ENCODE results near the gene MRNIP. TPM values are rescaled to one million over a fixed set of nuclear protein-coding genes. Genes with fewer than 3 reads are reported as not detected.

MRNIP gene
- total and polyA plus RNA-seq, 12 donors, result 6.6 to 45.1 (median 12.7) TPM

DNA sequence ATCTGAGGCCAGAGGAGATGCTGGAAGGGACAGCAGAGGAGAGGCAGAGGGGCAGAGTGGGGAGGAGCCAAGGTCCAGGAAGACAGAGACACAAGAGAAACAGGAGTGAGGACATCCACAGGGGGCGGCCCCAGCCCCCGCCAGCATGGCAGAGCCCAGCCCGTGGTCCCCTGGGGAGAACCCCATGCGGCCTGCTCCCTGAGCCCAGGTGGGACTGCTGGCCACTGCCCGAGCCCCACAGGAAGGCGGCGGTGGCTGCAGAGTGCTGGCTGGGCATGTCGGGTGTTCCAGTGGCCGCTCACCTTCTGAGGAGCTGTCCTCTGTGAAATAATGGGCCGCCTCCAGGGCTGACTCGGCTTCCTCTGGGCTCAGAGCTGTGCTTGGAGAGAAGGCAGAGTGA lies 8.9 kb upstream of the MRNIP start:
- TF ChIP-seq CTCF (IDR thresholded peaks at IDR 0.05), result no peak
- Histone ChIP-seq H3K4me3 (no peak overlapping the region), H3K27me3 (no peaks in the 10 kb centered on the region), H3K4me1 (peaks cover 0 to 11% (median 0%) of the 10 kb centered on the region in 9 donors), H3K9me3 (peaks cover 0 to under 1% (median 0%) of the 10 kb centered on the region in 11 donors), H3K36me3 (peaks cover 0 to 97% (median 28%) of the 10 kb centered on the region in 9 donors), H3K27ac (peak overlapping the region in 1 of 10 donors; percentile 4)
- WGBS, 2 donors, result 90 to 91% methylated on average over 11 of the region's 11 CpGs
- ATAC-seq, result no peak
- intact Hi-C loops (cut with DNase I), result no loop called here
- no peak for DNase-seq

GRCh38 chr5:179867079-179867465 lies 8.5 kb upstream of the MRNIP start:
- Histone ChIP-seq H3K27ac (no peak overlapping the region), H3K27me3 (no peaks in the 10 kb centered on the region), H3K4me3 (no peak overlapping the region), H3K36me3 (peaks cover 0 to 97% (median 28%) of the 10 kb centered on the region in 9 donors), H3K4me1 (peaks cover 0 to 11% (median 0%) of the 10 kb centered on the region in 9 donors), H3K9me3 (peaks cover 0 to 4% (median 0%) of the 10 kb centered on the region in 11 donors)
- DNase-seq, result no peak
- WGBS, 2 donors, result 81 to 88% methylated on average over 6 of the region's 6 CpGs
- ATAC-seq, result no peak
- intact Hi-C loops (cut with DNase I), result no loop called here
- TF ChIP-seq CTCF (IDR thresholded peaks at IDR 0.05), result no peak

DNA sequence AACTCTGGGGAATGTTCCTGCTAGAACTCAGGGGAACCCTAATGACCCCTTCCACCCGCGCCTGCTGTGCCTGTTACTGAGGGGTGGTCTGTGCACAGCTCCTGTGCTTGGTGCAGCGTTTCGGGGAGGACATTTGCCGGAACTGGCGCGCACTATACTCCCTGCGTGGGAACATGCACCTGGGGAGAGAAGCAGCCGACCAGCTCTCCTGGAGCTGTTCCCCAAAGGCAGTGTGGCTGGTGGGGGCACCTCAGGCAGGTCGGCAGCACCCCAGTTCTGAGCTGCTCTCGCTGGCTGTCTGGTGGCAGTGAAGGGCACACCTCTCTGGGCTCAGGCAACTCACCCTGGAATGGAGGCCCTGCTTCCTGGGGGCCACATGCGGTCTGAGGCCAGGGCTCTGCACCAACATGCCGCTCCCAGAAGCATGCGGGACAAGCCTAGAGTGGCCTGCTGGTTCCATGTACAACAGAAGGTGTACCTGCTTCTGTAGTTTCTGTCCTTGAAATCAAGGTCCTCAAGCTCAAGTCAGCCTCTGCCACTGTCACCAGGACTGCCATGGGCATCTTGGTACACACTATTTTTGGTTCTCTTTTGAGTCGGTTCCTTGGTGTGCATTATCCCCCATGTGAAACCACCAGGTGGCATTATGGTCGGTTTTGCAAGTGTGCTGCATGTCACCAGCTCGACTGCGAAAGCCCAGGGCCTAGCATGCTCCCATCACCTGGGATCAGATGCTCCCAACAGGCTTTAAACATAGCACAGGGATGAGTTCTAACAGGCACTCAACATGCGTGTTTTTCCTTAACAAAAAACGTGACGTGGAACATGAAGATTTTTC lies 7.8 kb upstream of the MRNIP start:
- Histone ChIP-seq H3K9me3 (peaks cover 0 to 4% (median 0%) of the 10 kb centered on the region in 11 donors), H3K27me3 (no peaks in the 10 kb centered on the region), H3K27ac (no peak overlapping the region), H3K4me3 (no peak overlapping the region), H3K36me3 (peaks cover 0 to 98% (median 27%) of the 10 kb centered on the region in 9 donors), H3K4me1 (peaks cover 0 to 11% (median 0%) of the 10 kb centered on the region in 9 donors)
- TF ChIP-seq CTCF (IDR thresholded peaks at IDR 0.05), result peak in 2 of 9 donors; percentile 6 to 14
- 87% methylated on average over 21 of the region's 21 CpGs for WGBS, 2 donors
- no peak for DNase-seq
- no peak for ATAC-seq
- intact Hi-C loops (cut with DNase I), result no loop called here

DNA sequence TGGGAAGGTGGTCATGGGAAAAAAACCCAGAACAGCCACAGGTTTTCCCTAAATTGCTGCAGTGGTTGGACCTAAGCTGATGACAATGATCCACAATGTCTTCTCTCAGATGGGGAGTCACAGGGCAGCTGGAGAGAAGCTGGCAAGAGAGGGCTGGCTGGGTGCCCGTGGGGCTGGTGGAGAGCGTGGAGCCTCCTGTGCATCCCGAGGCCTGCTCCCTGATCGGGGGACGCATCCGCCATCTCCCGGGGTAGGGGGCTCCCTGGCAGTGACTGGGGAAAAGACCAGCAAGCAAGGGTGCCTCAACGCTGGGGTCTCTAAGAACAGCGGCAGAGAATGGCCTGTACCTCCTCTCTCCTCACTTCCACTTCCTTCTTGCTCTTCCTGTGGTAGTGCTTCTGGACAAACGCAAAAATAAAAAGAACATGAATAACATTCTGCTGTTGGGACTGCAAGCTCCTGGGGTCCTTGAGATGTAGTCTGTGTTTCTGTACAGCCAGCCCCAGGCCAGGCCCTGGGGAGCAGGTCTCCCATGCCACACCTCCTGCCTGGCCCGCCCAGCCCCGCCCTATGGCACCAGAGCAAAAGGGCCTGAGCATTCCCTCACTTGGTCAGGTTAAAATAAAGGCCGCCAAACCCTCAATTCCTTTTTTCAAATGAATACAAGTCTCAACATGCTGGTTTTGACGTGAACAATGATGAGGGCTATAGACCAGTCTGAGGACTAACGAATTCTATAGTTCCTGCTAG lies 7.0 kb upstream of the MRNIP start:
- H3K36me3 ChIP-seq, result peaks cover 0 to 90% (median 20%) of the 10 kb centered on the region in 9 donors
- peaks cover 0 to 4% (median 0%) of the 10 kb centered on the region in 11 donors for H3K9me3 ChIP-seq
- intact Hi-C loops (cut with DNase I), result no loop called here
- H3K27ac ChIP-seq, result no peak overlapping the region
- 90 to 91% methylated on average over 15 of the region's 15 CpGs for WGBS, 2 donors
- H3K4me3 ChIP-seq, result no peak overlapping the region
- ATAC-seq (no peak), DNase-seq (no peak)
- peaks cover 0 to 7% (median 0%) of the 10 kb centered on the region in 9 donors for H3K4me1 ChIP-seq
- no peaks in the 10 kb centered on the region for H3K27me3 ChIP-seq
- no peak for TF ChIP-seq CTCF (IDR thresholded peaks at IDR 0.05)
